GM19099 (cell line): ENCODE measurements around the gene PCSK5.

Experiments
- POLR2A ChIP-seq: IDR thresholded peaks from 3 replicates; pipeline ENCODE4 v1.6.1; 2011; ENCODE audit warnings: low read depth; ENCODE audit not compliant: insufficient read length; ENCODE audit errors: extremely low read depth

Gene PCSK5

GRCh38 chr9:76216161-76216649 lies 325.7 kb downstream of the PCSK5 start:
- TF ChIP-seq POLR2A, result no peak

GRCh38 chr9:76218117-76218885 lies 327.8 kb downstream of the PCSK5 start:
- TF ChIP-seq POLR2A, result no peak

GRCh38 chr9:76218886-76219445 lies 328.5 kb downstream of the PCSK5 start:
- no peak for TF ChIP-seq POLR2A

GRCh38 chr9:76219560-76220151 lies 329.2 kb downstream of the PCSK5 start:
- no peak for TF ChIP-seq POLR2A

- no peak for TF ChIP-seq POLR2A
These were observed 330.9 kb downstream of the PCSK5 start for GRCh38 chr9:76221423-76221822.

- TF ChIP-seq POLR2A, result no peak
These were observed 333.4 kb downstream of the PCSK5 start for GRCh38 chr9:76223749-76224340.

GRCh38 chr9:76227156-76227555 lies 336.7 kb downstream of the PCSK5 start:
- TF ChIP-seq POLR2A, result no peak

- TF ChIP-seq POLR2A, result no peak
These were observed 340.5 kb downstream of the PCSK5 start for GRCh38 chr9:76231001-76231400.

- no peak for TF ChIP-seq POLR2A
These were observed 342.5 kb downstream of the PCSK5 start for GRCh38 chr9:76232861-76233489.

- TF ChIP-seq POLR2A, result no peak
These were observed 350.1 kb downstream of the PCSK5 start for GRCh38 chr9:76240578-76240977.

GRCh38 chr9:76245518-76245917 lies 355.0 kb downstream of the PCSK5 start:
- TF ChIP-seq POLR2A, result no peak

GRCh38 chr9:76246680-76247079 lies 356.2 kb downstream of the PCSK5 start:
- no peak for TF ChIP-seq POLR2A

GRCh38 chr9:76247426-76247825 lies 357.0 kb downstream of the PCSK5 start:
- TF ChIP-seq POLR2A, result no peak

GRCh38 chr9:76249309-76249708 lies 358.8 kb downstream of the PCSK5 start:
- TF ChIP-seq POLR2A, result no peak

GRCh38 chr9:76255781-76256455 lies 365.4 kb downstream of the PCSK5 start:
- TF ChIP-seq POLR2A, result no peak
